GM23338 (cell line): ENCODE measurements around the gene TWIST2. TPM values are rescaled to one million over a fixed set of nuclear protein-coding genes. Genes with fewer than 3 reads are reported as not detected.

Source experiments
- ATAC-seq: fragments of 200-7000 bp; cut with Tn5 transposase; 3 replicates; pipeline ENCODE4 v1.9.1; 2020
- DNase-seq: peaks from one replicate; pipeline ENCODE4 v3.0.0-alpha.2; 2015; ENCODE audit warnings: low spot score
- H2AFZ ChIP-seq: fragments of 200-600 bp; sonication (generic); 2 replicates; pipeline ENCODE4 v1.8.0; 2016; ENCODE audit warnings: antibody characterized with exemption, mild to moderate bottlenecking, moderate library complexity
- H3F3A ChIP-seq: fragments of 200-600 bp; sonication (generic); replicated peaks from 2 replicates; pipeline ENCODE4 v1.8.0; 2017; ENCODE audit warnings: antibody characterized with exemption, mixed run types, low read depth
- H3K27ac ChIP-seq: fragments of 200-600 bp; sonication (generic); 2 replicates; pipeline ENCODE4 v1.6.1; 2016; ENCODE audit warnings: low read depth
- H3K27me3 ChIP-seq: fragments of 200-600 bp; sonication (generic); 2 replicates; pipeline ENCODE4 v1.8.0; 2016; ENCODE audit warnings: mild to moderate bottlenecking, mixed run types, moderate library complexity; ENCODE audit not compliant: insufficient read depth
- H3K36me3 ChIP-seq: fragments of 200-600 bp; sonication (generic); 2 replicates; pipeline ENCODE4 v1.8.0; 2016; ENCODE audit warnings: mild to moderate bottlenecking; ENCODE audit not compliant: insufficient read depth
- H3K4me1 ChIP-seq: fragments of 200-600 bp; sonication (generic); 2 replicates; pipeline ENCODE4 v1.8.0; 2016; ENCODE audit warnings: mild to moderate bottlenecking, moderate library complexity; ENCODE audit not compliant: insufficient read depth
- H3K4me2 ChIP-seq: fragments of 200-600 bp; sonication (generic); 2 replicates; pipeline ENCODE4 v1.7.1; 2017; ENCODE audit warnings: mixed run types
- H3K4me3 ChIP-seq: fragments of 200-600 bp; sonication (generic); 2 replicates; pipeline ENCODE4 v1.6.1; 2016; ENCODE audit warnings: mixed run types
- H3K79me2 ChIP-seq: fragments of 200-600 bp; sonication (generic); replicated peaks from 2 replicates; pipeline ENCODE4 v1.8.0; 2017; ENCODE audit warnings: mild to moderate bottlenecking; ENCODE audit not compliant: insufficient read depth
- H3K9me2 ChIP-seq: fragments of 200-600 bp; sonication (generic); 2 replicates; pipeline ENCODE4 v1.8.0; 2017; ENCODE audit not compliant: insufficient read depth
- H4K20me1 ChIP-seq: fragments of 200-600 bp; sonication (generic); replicated peaks from 2 replicates; pipeline ENCODE4 v1.8.0; 2017; ENCODE audit warnings: mild to moderate bottlenecking; ENCODE audit not compliant: insufficient read depth
- H3K27ac Mint-ChIP-seq: 2 replicates; pipeline ENCODE4 v1.8.0; 2020; ENCODE audit warnings: inconsistent platforms, mild to moderate bottlenecking, moderate library complexity, mixed read lengths
- H3K27me3 Mint-ChIP-seq: 3 replicates; pipeline ENCODE4 v1.8.0; 2022; ENCODE audit warnings: low read depth, mild to moderate bottlenecking, moderate library complexity, mixed read lengths, inconsistent platforms; ENCODE audit not compliant: insufficient read depth, poor library complexity
- H3K36me3 Mint-ChIP-seq: 3 replicates; pipeline ENCODE4 v1.8.0; 2021; ENCODE audit warnings: low read depth, mild to moderate bottlenecking, inconsistent platforms, moderate library complexity, mixed read lengths
- H3K4me1 Mint-ChIP-seq: 3 replicates; pipeline ENCODE4 v1.8.0; 2020; ENCODE audit warnings: mild to moderate bottlenecking, inconsistent platforms, mixed read lengths
- H3K4me3 Mint-ChIP-seq: 3 replicates; pipeline ENCODE4 v1.8.0; 2021; ENCODE audit warnings: moderate library complexity, mild to moderate bottlenecking, inconsistent platforms, mixed read lengths
- H3K9me3 Mint-ChIP-seq: 3 replicates; pipeline ENCODE4 v1.8.0; 2020; ENCODE audit warnings: moderate library complexity, mild to moderate bottlenecking, inconsistent platforms, mixed read lengths
- CREB1 ChIP-seq: fragments of 250-450 bp; sonication (Bioruptor Pico); IDR thresholded peaks from 2 replicates; pipeline ENCODE4 v1.5.0; 2020; ENCODE audit warnings: low read depth, mild to moderate bottlenecking, moderate library complexity
- ETS1 ChIP-seq: IDR thresholded peaks from 2 replicates; pipeline ENCODE4 v1.6.1; 2016; ENCODE audit warnings: antibody characterized with exemption
- EZH2 ChIP-seq: fragments of 200-600 bp; sonication (generic); IDR thresholded peaks from one replicate; pipeline ENCODE4 v1.8.0; 2017; ENCODE audit warnings: antibody characterized with exemption, mild to moderate bottlenecking, low read depth; ENCODE audit not compliant: unreplicated experiment
- EZH2phosphoT487 ChIP-seq: fragments of 200-600 bp; sonication (generic); IDR thresholded peaks from one replicate; pipeline ENCODE4 v1.8.1; 2018; ENCODE audit warnings: antibody characterized with exemption; ENCODE audit not compliant: unreplicated experiment
- JUNB ChIP-seq: IDR thresholded peaks from one replicate; pipeline ENCODE4 v1.6.1; 2016; ENCODE audit warnings: antibody characterized with exemption; ENCODE audit not compliant: unreplicated experiment
- NANOG ChIP-seq: IDR thresholded peaks from 2 replicates; pipeline ENCODE4 v1.6.1; 2016; ENCODE audit warnings: antibody characterized with exemption, borderline replicate concordance
- POLR2AphosphoS5 ChIP-seq: IDR thresholded peaks from 2 replicates; pipeline ENCODE4 v1.6.1; 2016; ENCODE audit warnings: antibody characterized with exemption, low read depth
- STAT1 ChIP-seq: IDR thresholded peaks from one replicate; pipeline ENCODE4 v1.6.1; 2016; ENCODE audit warnings: antibody characterized with exemption; ENCODE audit not compliant: unreplicated experiment
- ZNF114 ChIP-seq: fragments of 250-450 bp; sonication (Bioruptor Pico); IDR thresholded peaks from 2 replicates; pipeline ENCODE4 v1.5.0; 2020; ENCODE audit warnings: mild to moderate bottlenecking, moderate library complexity
- ZNF331 ChIP-seq: fragments of 250-450 bp; sonication (Bioruptor Pico); IDR thresholded peaks from 2 replicates; pipeline ENCODE4 v1.5.0; 2020; ENCODE audit warnings: low read depth, mild to moderate bottlenecking, moderate library complexity
- polyA plus RNA-seq: library from polyadenylated mRNA; unstranded; fragments of >200 nt; fragmentation: Nextera tagmentation; extraction: Ambion mirVana; gene quantifications from 2 replicates; pipeline ENCODE4 v1.2.1, GENCODE V29; 2016
- total RNA-seq: library from RNA; depleted of rRNA; stranded (reverse); fragments of >200 nt; shearing (Covaris generic); gene quantifications from 2 replicates; pipeline ENCODE4 v1.2.3, GENCODE V29; 2014
- TF ChIP-seq, protein P1 (sequence below): fragments of 250-450 bp; sonication (Bioruptor Pico); IDR thresholded peaks from 2 replicates; pipeline ENCODE4 v1.5.0; 2020; ENCODE audit warnings: mild to moderate bottlenecking, moderate library complexity
- TF ChIP-seq, protein P2 (sequence below), 2 experiments: fragments of 200-600 bp in 1 of 2; sonication (generic) in 1 of 2; conservative IDR thresholded peaks; 2 replicates each; pipeline versions ENCODE4 v1.5.1 to v1.6.1; 2016 to 2017; ENCODE audit warnings: antibody characterized with exemption in 2 of 2, low read depth in 2 of 2, mild to moderate bottlenecking in 2 of 2, moderate library complexity in 1 of 2

TWIST2 gene
- total and polyA plus RNA-seq, 2 experiments from 2014 or later, result 7.0 to 12.5 TPM

DNA sequence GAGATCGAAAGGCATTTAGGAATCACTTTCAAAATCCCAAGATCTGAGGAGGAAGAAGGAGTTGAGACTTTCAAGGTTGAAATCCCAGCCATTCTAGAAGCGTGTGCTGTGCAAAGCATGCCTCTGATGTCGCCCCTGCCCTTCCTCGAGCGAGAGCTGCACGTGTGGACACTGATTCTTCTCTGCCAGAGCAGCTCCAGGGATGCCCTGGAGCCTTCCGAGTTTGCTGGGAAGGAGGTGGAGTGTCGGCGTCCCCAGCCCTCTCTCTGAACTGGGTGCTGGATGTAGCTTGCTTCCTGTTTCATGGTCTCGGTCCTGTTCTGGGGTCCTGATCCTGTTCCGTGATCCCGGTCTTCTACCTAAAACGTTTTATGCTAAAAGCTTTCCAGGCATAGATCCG lies 76.1 kb downstream of the TWIST2 start:
- Histone ChIP-seq H3K4me2 (no peak overlapping the region), H2AFZ (no peak overlapping the region), H3K9me2 (no peaks in the 10 kb centered on the region), H3K27me3 (no peaks in the 10 kb centered on the region), H3K4me3 (no peak overlapping the region), H4K20me1 (no peaks in the 10 kb centered on the region), H3F3A (no peaks in the 10 kb centered on the region), H3K27ac (no peak overlapping the region), H3K4me1 (no peaks in the 10 kb centered on the region), H3K36me3 (no peaks in the 10 kb centered on the region), H3K79me2 (no peaks in the 10 kb centered on the region)
- Mint-ChIP-seq H3K9me3 (no peaks in the 10 kb centered on the region; the same call in 2 of the 3 replicates), H3K4me1 (no peaks in the 10 kb centered on the region; the same call in 2 of the 3 replicates), H3K27ac (no peak overlapping the region), H3K36me3 (no peaks in the 10 kb centered on the region), H3K27me3 (peaks cover 9% of the 10 kb centered on the region), H3K4me3 (no peak overlapping the region)
- DNase-seq (no peak), ATAC-seq (no peak)
- TF ChIP-seq NANOG (no peak), ZNF331 (CRISPR knock-in tag) (no peak), STAT1 (no peak), ETS1 (no peak), JUNB (no peak), EZH2phosphoT487 (no peak), CREB1 (CRISPR knock-in tag) (no peak), EZH2 (no peak), ZNF114 (CRISPR knock-in tag) (no peak), POLR2AphosphoS5 (no peak)
- TF ChIP-seq, protein P1, sequence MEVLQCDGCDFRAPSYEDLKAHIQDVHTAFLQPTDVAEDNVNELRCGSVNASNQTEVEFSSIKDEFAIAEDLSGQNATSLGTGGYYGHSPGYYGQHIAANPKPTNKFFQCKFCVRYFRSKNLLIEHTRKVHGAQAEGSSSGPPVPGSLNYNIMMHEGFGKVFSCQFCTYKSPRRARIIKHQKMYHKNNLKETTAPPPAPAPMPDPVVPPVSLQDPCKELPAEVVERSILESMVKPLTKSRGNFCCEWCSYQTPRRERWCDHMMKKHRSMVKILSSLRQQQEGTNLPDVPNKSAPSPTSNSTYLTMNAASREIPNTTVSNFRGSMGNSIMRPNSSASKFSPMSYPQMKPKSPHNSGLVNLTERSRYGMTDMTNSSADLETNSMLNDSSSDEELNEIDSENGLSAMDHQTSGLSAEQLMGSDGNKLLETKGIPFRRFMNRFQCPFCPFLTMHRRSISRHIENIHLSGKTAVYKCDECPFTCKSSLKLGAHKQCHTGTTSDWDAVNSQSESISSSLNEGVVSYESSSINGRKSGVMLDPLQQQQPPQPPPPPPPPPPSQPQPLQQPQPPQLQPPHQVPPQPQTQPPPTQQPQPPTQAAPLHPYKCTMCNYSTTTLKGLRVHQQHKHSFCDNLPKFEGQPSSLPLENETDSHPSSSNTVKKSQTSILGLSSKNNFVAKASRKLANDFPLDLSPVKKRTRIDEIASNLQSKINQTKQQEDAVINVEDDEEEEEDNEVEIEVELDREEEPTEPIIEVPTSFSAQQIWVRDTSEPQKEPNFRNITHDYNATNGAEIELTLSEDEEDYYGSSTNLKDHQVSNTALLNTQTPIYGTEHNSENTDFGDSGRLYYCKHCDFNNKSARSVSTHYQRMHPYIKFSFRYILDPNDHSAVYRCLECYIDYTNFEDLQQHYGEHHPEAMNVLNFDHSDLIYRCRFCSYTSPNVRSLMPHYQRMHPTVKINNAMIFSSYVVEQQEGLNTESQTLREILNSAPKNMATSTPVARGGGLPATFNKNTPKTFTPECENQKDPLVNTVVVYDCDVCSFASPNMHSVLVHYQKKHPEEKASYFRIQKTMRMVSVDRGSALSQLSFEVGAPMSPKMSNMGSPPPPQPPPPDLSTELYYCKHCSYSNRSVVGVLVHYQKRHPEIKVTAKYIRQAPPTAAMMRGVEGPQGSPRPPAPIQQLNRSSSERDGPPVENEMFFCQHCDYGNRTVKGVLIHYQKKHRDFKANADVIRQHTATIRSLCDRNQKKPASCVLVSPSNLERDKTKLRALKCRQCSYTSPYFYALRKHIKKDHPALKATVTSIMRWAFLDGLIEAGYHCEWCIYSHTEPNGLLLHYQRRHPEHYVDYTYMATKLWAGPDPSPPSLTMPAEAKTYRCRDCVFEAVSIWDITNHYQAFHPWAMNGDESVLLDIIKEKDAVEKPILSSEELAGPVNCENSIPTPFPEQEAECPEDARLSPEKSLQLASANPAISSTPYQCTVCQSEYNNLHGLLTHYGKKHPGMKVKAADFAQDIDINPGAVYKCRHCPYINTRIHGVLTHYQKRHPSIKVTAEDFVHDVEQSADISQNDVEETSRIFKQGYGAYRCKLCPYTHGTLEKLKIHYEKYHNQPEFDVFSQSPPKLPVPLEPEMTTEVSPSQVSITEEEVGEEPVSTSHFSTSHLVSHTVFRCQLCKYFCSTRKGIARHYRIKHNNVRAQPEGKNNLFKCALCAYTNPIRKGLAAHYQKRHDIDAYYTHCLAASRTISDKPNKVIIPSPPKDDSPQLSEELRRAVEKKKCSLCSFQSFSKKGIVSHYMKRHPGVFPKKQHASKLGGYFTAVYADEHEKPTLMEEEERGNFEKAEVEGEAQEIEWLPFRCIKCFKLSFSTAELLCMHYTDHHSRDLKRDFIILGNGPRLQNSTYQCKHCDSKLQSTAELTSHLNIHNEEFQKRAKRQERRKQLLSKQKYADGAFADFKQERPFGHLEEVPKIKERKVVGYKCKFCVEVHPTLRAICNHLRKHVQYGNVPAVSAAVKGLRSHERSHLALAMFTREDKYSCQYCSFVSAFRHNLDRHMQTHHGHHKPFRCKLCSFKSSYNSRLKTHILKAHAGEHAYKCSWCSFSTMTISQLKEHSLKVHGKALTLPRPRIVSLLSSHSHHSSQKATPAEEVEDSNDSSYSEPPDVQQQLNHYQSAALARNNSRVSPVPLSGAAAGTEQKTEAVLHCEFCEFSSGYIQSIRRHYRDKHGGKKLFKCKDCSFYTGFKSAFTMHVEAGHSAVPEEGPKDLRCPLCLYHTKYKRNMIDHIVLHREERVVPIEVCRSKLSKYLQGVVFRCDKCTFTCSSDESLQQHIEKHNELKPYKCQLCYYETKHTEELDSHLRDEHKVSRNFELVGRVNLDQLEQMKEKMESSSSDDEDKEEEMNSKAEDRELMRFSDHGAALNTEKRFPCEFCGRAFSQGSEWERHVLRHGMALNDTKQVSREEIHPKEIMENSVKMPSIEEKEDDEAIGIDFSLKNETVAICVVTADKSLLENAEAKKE, result no peak
- TF ChIP-seq, protein P2, sequence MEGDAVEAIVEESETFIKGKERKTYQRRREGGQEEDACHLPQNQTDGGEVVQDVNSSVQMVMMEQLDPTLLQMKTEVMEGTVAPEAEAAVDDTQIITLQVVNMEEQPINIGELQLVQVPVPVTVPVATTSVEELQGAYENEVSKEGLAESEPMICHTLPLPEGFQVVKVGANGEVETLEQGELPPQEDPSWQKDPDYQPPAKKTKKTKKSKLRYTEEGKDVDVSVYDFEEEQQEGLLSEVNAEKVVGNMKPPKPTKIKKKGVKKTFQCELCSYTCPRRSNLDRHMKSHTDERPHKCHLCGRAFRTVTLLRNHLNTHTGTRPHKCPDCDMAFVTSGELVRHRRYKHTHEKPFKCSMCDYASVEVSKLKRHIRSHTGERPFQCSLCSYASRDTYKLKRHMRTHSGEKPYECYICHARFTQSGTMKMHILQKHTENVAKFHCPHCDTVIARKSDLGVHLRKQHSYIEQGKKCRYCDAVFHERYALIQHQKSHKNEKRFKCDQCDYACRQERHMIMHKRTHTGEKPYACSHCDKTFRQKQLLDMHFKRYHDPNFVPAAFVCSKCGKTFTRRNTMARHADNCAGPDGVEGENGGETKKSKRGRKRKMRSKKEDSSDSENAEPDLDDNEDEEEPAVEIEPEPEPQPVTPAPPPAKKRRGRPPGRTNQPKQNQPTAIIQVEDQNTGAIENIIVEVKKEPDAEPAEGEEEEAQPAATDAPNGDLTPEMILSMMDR (conservative IDR thresholded peaks at IDR 0.05; ENCODE audit: low read depth in 2 of 2), result no peak
